Peyer's patch (tissue), 4 donors: ENCODE data around the gene SOX11. TPM values are rescaled to one million over a fixed set of nuclear protein-coding genes. Genes with fewer than 3 reads are reported as not detected.

Source experiments
- DNase-seq, 3 donors: peaks; one replicate each; pipeline ENCODE4 v3.0.0-alpha.2; 2017 to 2019
- H3K27ac ChIP-seq, 4 donors: fragments of 200-600 bp; sonication (generic); one replicate each; pipeline ENCODE4 v1.5.1; 2016 to 2019
- H3K27me3 ChIP-seq, 2 donors: fragments of 200-600 bp; sonication (generic); one replicate each; pipeline ENCODE4 v1.5.1; 2019
- H3K36me3 ChIP-seq, 3 donors: fragments of 200-600 bp; sonication (generic); one replicate each; pipeline ENCODE4 v1.5.1; 2016 to 2019
- H3K4me1 ChIP-seq, 4 donors: fragments of 200-600 bp; sonication (generic); one replicate each; pipeline ENCODE4 v1.5.1; 2016 to 2019
- H3K4me3 ChIP-seq, 4 donors: fragments of 200-600 bp; sonication (generic); 1 replicate in 3 of 4; 2 replicates in 1 of 4; pipeline ENCODE4 v1.5.1; 2016 to 2019; ENCODE audit warnings: mild to moderate bottlenecking in 1 of 4
- H3K9me3 ChIP-seq, 4 donors: fragments of 200-600 bp; sonication (generic); one replicate each; pipeline ENCODE4 v1.5.1; 2016 to 2019; ENCODE audit warnings: mild to moderate bottlenecking in 1 of 4
- CTCF ChIP-seq, 6 experiments: fragments of 450-650 bp in 4 of 6; fragments of 200-600 bp in 2 of 6; sonication (generic) in 1 of 6; IDR thresholded peaks; one replicate each; pipeline ENCODE4 v1.5.1; 2017 to 2019; ENCODE audit warnings: antibody characterized with exemption in 6 of 6, mild to moderate bottlenecking in 3 of 6, moderate library complexity in 1 of 6
- POLR2A ChIP-seq, 2 donors: fragments of 450-650 bp; IDR thresholded peaks; one replicate each; pipeline ENCODE4 v1.5.1; 2017; ENCODE audit warnings: antibody characterized with exemption in 2 of 2, mild to moderate bottlenecking in 2 of 2, moderate library complexity in 2 of 2
- total RNA-seq, 4 donors: library from RNA; depleted of rRNA; stranded (reverse); fragments of >200 nt; gene quantifications; one replicate each; pipeline ENCODE4 v1.1.0, GENCODE V29; 2016

The SOX11 gene
- total RNA-seq, 4 donors from 2014 or later, result not detected

GRCh38 chr2:5727235-5727634, 35.1 kb downstream of the SOX11 start:
- Histone ChIP-seq H3K27ac (no peak overlapping the region), H3K4me1 (no peaks in the 10 kb centered on the region), H3K36me3 (no peaks in the 10 kb centered on the region), H3K27me3 (no peaks in the 10 kb centered on the region), H3K9me3 (no peaks in the 10 kb centered on the region), H3K4me3 (no peak overlapping the region)
- no peak for DNase-seq
- TF ChIP-seq CTCF (IDR thresholded peaks at IDR 0.05), result no peak
- no peak for TF ChIP-seq POLR2A (IDR thresholded peaks at IDR 0.05)

- Histone ChIP-seq H3K27me3 (no peaks in the 10 kb centered on the region), H3K4me1 (no peaks in the 10 kb centered on the region), H3K27ac (no peak overlapping the region), H3K4me3 (no peak overlapping the region), H3K36me3 (no peaks in the 10 kb centered on the region), H3K9me3 (no peaks in the 10 kb centered on the region)
- TF ChIP-seq POLR2A (IDR thresholded peaks at IDR 0.05), result no peak
- no peak for TF ChIP-seq CTCF (IDR thresholded peaks at IDR 0.05)
- no peak for DNase-seq
Observed at GRCh38 chr2:5729416-5729815, 37.2 kb downstream of the SOX11 start.

GRCh38 chr2:5730386-5730785, 38.2 kb downstream of the SOX11 start:
- TF ChIP-seq POLR2A (IDR thresholded peaks at IDR 0.05), result no peak
- TF ChIP-seq CTCF (IDR thresholded peaks at IDR 0.05), result no peak
- H3K27ac ChIP-seq, result no peak overlapping the region
- no peak overlapping the region for H3K4me3 ChIP-seq
- no peaks in the 10 kb centered on the region for H3K9me3 ChIP-seq
- no peaks in the 10 kb centered on the region for H3K4me1 ChIP-seq
- H3K27me3 ChIP-seq, result no peaks in the 10 kb centered on the region
- no peak for DNase-seq
- no peaks in the 10 kb centered on the region for H3K36me3 ChIP-seq

GRCh38 chr2:5734859-5735520, 42.8 kb downstream of the SOX11 start:
- TF ChIP-seq POLR2A (IDR thresholded peaks at IDR 0.05) (no peak), CTCF (IDR thresholded peaks at IDR 0.05) (no peak)
- Histone ChIP-seq H3K27ac (no peak overlapping the region), H3K36me3 (no peaks in the 10 kb centered on the region), H3K9me3 (no peaks in the 10 kb centered on the region), H3K4me3 (no peak overlapping the region), H3K4me1 (no peaks in the 10 kb centered on the region), H3K27me3 (no peaks in the 10 kb centered on the region)
- no peak for DNase-seq

GRCh38 chr2:5735521-5735861, 43.3 kb downstream of the SOX11 start:
- no peaks in the 10 kb centered on the region for H3K9me3 ChIP-seq
- H3K27me3 ChIP-seq, result no peaks in the 10 kb centered on the region
- H3K27ac ChIP-seq, result no peak overlapping the region
- DNase-seq, result no peak
- TF ChIP-seq POLR2A (IDR thresholded peaks at IDR 0.05) (no peak), CTCF (IDR thresholded peaks at IDR 0.05) (no peak)
- no peaks in the 10 kb centered on the region for H3K36me3 ChIP-seq
- H3K4me3 ChIP-seq, result no peak overlapping the region
- H3K4me1 ChIP-seq, result no peaks in the 10 kb centered on the region

GRCh38 chr2:5736050-5736449, 43.9 kb downstream of the SOX11 start:
- TF ChIP-seq POLR2A (IDR thresholded peaks at IDR 0.05) (no peak), CTCF (IDR thresholded peaks at IDR 0.05) (no peak)
- Histone ChIP-seq H3K9me3 (no peaks in the 10 kb centered on the region), H3K4me1 (no peaks in the 10 kb centered on the region), H3K27ac (no peak overlapping the region), H3K36me3 (no peaks in the 10 kb centered on the region), H3K27me3 (no peaks in the 10 kb centered on the region), H3K4me3 (no peak overlapping the region)
- no peak for DNase-seq
